SH-SY5Y (cell line): ENCODE measurements around the gene PGA5.

Experiments
- GATA2 ChIP-seq: IDR thresholded peaks from 2 replicates; pipeline ENCODE4 v1.6.1; 2011; ENCODE audit warnings: mild to moderate bottlenecking, low read depth, low read length
- GATA3 ChIP-seq: IDR thresholded peaks from 2 replicates; pipeline ENCODE4 v1.6.1; 2011; ENCODE audit warnings: low read depth, mild to moderate bottlenecking, low read length, moderate library complexity

GRCh38 chr11:61198361-61198760, 42.6 kb upstream of the PGA5 start:
- TF ChIP-seq GATA2: no peak
- no peak for TF ChIP-seq GATA3
